ENCODE results near the gene RAB40A.

GRCh38 chrX:103536732-103537131 lies 17.4 kb upstream of the RAB40A start:
- TF ChIP-seq, protein P1, sequence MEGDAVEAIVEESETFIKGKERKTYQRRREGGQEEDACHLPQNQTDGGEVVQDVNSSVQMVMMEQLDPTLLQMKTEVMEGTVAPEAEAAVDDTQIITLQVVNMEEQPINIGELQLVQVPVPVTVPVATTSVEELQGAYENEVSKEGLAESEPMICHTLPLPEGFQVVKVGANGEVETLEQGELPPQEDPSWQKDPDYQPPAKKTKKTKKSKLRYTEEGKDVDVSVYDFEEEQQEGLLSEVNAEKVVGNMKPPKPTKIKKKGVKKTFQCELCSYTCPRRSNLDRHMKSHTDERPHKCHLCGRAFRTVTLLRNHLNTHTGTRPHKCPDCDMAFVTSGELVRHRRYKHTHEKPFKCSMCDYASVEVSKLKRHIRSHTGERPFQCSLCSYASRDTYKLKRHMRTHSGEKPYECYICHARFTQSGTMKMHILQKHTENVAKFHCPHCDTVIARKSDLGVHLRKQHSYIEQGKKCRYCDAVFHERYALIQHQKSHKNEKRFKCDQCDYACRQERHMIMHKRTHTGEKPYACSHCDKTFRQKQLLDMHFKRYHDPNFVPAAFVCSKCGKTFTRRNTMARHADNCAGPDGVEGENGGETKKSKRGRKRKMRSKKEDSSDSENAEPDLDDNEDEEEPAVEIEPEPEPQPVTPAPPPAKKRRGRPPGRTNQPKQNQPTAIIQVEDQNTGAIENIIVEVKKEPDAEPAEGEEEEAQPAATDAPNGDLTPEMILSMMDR (IDR thresholded peaks at IDR 0.05; ENCODE audit: low read depth, low read length, poor library complexity, severe bottlenecking), result no peak
- TF ChIP-seq EZH2phosphoT487 (IDR thresholded peaks at IDR 0.05; ENCODE audit: borderline replicate concordance, low read length), result no peak
